Measurements from ENCODE around the gene RBM10. TPM values are rescaled to one million over a fixed set of nuclear protein-coding genes. Genes with fewer than 3 reads are reported as not detected.

The RBM10 gene
- total and polyA plus RNA-seq, 2 of the 13 experiments (the other 11 are each of a cell fraction or from before 2014, with no cell fraction given), result 15.9 to 43.1 TPM

DNA sequence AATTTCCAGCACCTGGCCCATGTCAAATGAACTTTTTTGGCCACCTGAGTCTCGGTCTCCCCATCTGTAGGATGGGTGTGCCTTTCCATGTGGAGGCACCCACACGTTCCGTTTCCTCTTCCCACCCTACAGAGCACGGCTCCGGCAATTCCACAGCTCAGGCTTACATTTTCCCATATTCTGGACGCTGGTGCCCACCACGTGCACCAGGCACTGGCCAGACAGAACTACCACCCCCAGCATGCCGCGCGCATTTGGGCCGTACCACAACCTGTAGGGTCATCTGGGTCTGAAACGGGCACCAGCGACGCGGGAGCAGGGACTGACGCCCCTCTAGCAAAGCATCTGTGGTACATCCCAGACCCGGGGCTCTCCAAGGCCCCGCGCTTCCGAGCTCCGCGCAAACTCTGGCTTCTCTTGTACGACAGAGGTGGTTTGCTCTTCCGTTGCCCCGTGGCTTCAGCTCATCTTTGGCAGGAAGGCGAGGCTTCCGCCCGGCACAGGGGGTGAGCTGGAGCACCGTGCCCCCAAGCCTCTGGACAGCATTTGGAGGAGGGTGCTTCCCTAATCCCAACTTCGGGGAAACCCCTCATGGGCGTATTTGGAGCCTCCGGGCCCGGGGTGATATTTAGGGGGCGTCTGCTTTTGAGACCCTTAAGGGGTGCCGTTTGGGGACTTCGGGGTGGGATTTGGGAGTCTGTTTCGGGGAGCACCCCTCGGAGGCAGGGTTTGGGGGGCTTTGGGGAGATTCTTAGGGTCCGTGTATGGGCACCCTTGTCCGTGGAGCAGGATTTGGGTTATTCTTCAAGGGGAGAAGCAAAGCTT is 45.6 kb downstream of the RBM10 start:
- WGBS (ENCODE audit: low lambda C conversion rate), result 11% methylated on average over 9 of the region's 40 CpGs
- H3K36me3 ChIP-seq (replicated peaks in 1 of 2; ENCODE audit: control insufficient read depth in 1 of 2, insufficient read depth in 2 of 2, low read length in 2 of 2), result peaks cover 0 to 1% of the 10 kb centered on the region in 2 experiments; a peak in 1 of 5 replicates
- FAIRE-seq, result peak; percentile 94
- H4K20me1 ChIP-seq (ENCODE audit: insufficient read depth, low read length), result no peaks in the 10 kb centered on the region
- H3K4me1 ChIP-seq (ENCODE audit: insufficient read depth, low read length), result peaks cover 27% of the 10 kb centered on the region
- peak overlapping the region; percentile 62 for H3K9ac ChIP-seq (ENCODE audit: insufficient read depth, low read depth, low read length)
- H2AFZ ChIP-seq (ENCODE audit: low read length), result no peak overlapping the region
- H3K79me2 ChIP-seq (ENCODE audit: insufficient read depth, low read length), result peaks cover 17% of the 10 kb centered on the region
- peak overlapping the region; percentile 30 for H3K27ac ChIP-seq (ENCODE audit: extremely low read length, insufficient read depth, low read length)
- CTCF ChIA-PET (ENCODE audit: low intra/inter-chr PET ratio, low total read pairs), result no interaction called here
- H3K9me3 ChIP-seq (ENCODE audit: low read length), result no peaks in the 10 kb centered on the region
- H3K4me2 ChIP-seq (ENCODE audit: low read depth, low read length), result peak overlapping the region; percentile 82
- no TSS peak for BruUV-seq (replicated peaks)
- intact Hi-C loops (cut with micrococcal nuclease; ENCODE audit: unreplicated experiment), result no loop called here
- H3K27me3 ChIP-seq (ENCODE audit: control insufficient read depth in 1 of 2, insufficient read depth in 2 of 2, low read length in 2 of 2), result no peaks in the 10 kb centered on the region; a peak in 1 of 5 replicates
- H3K4me3 ChIP-seq (replicated peaks in 1 of 3; ENCODE audit: insufficient read depth in 1 of 3, low read depth in 2 of 3, low read length in 3 of 3), result peak overlapping the region; percentile 60 to 71 (median 66); a peak in 5 of 6 replicates
- in situ Hi-C loops (cut with HindIII; ENCODE audit: extremely low pct_ligation_motif_present, low pct_unique_long_range_greater_than_20kb), result loop anchor here (5.0 kb wide), 2 partner anchors 197 to 332 kb away; no protein-coding TSS in a partner anchor
- POLR2A ChIA-PET, result interaction anchor here (0.9 to 2.8 kb wide), 6 partner anchors 27 to 333 kb away, joined by 3 to 17 read pairs (median 6); partner anchors contain the start of genes NDUFB11, RBM10 and USP11
- peak; percentile 87 for DNase-seq (ENCODE audit: low spot score)
- peak; percentile 88 for ATAC-seq
- TF ChIP-seq, protein P1, sequence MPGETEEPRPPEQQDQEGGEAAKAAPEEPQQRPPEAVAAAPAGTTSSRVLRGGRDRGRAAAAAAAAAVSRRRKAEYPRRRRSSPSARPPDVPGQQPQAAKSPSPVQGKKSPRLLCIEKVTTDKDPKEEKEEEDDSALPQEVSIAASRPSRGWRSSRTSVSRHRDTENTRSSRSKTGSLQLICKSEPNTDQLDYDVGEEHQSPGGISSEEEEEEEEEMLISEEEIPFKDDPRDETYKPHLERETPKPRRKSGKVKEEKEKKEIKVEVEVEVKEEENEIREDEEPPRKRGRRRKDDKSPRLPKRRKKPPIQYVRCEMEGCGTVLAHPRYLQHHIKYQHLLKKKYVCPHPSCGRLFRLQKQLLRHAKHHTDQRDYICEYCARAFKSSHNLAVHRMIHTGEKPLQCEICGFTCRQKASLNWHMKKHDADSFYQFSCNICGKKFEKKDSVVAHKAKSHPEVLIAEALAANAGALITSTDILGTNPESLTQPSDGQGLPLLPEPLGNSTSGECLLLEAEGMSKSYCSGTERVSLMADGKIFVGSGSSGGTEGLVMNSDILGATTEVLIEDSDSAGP (CRISPR knock-in tag; IDR thresholded peaks at IDR 0.05; ENCODE audit: borderline replicate concordance), result peak; percentile 31; the same call in 1 of the 2 replicates
- TF ChIP-seq, protein P2, sequence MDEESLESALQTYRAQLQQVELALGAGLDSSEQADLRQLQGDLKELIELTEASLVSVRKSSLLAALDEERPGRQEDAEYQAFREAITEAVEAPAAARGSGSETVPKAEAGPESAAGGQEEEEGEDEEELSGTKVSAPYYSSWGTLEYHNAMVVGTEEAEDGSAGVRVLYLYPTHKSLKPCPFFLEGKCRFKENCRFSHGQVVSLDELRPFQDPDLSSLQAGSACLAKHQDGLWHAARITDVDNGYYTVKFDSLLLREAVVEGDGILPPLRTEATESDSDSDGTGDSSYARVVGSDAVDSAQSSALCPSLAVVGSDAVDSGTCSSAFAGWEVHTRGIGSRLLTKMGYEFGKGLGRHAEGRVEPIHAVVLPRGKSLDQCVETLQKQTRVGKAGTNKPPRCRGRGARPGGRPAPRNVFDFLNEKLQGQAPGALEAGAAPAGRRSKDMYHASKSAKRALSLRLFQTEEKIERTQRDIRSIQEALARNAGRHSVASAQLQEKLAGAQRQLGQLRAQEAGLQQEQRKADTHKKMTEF (CRISPR knock-in tag; IDR thresholded peaks at IDR 0.05), result 0 out of 2 replicates have a peak, but pooled peaks have one; percentile 27
- TF ChIP-seq ZNF543 (CRISPR knock-in tag; IDR thresholded peaks at IDR 0.05), result peak; percentile 60; the same call in 1 of the 2 replicates
- peak; percentile 35; the same call in 1 of the 2 replicates for TF ChIP-seq ISL2 (CRISPR knock-in tag; IDR thresholded peaks at IDR 0.05)
- TF ChIP-seq SP4 (CRISPR knock-in tag; IDR thresholded peaks at IDR 0.05), result 0 out of 2 replicates have a peak, but pooled peaks have one; percentile 36
- no peak for TF ChIP-seq KLF13 (CRISPR knock-in tag; IDR thresholded peaks at IDR 0.05)
- TF ChIP-seq TBX2 (CRISPR knock-in tag; IDR thresholded peaks at IDR 0.05; ENCODE audit: borderline replicate concordance), result peak; percentile 44; the same call in 1 of the 2 replicates
- TF ChIP-seq GATAD1 (CRISPR knock-in tag; IDR thresholded peaks at IDR 0.05), result peak; percentile 36; the same call in 1 of the 2 replicates
- TF ChIP-seq, protein P3, sequence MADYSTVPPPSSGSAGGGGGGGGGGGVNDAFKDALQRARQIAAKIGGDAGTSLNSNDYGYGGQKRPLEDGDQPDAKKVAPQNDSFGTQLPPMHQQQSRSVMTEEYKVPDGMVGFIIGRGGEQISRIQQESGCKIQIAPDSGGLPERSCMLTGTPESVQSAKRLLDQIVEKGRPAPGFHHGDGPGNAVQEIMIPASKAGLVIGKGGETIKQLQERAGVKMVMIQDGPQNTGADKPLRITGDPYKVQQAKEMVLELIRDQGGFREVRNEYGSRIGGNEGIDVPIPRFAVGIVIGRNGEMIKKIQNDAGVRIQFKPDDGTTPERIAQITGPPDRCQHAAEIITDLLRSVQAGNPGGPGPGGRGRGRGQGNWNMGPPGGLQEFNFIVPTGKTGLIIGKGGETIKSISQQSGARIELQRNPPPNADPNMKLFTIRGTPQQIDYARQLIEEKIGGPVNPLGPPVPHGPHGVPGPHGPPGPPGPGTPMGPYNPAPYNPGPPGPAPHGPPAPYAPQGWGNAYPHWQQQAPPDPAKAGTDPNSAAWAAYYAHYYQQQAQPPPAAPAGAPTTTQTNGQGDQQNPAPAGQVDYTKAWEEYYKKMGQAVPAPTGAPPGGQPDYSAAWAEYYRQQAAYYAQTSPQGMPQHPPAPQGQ (CRISPR knock-in tag; IDR thresholded peaks at IDR 0.05; ENCODE audit: borderline replicate concordance), result no peak
- TF ChIP-seq KMT2B (CRISPR knock-in tag; IDR thresholded peaks at IDR 0.05), result peak; percentile 48; the same call in 1 of the 2 replicates
- TF ChIP-seq PHF8 (CRISPR knock-in tag; IDR thresholded peaks at IDR 0.05), result peak; percentile 55
- TF ChIP-seq, protein P4, sequence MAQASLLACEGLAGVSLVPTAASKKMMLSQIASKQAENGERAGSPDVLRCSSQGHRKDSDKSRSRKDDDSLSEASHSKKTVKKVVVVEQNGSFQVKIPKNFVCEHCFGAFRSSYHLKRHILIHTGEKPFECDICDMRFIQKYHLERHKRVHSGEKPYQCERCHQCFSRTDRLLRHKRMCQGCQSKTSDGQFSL (CRISPR knock-in tag; IDR thresholded peaks at IDR 0.05), result 0 out of 2 replicates have a peak, but pooled peaks have one; percentile 29
- TF ChIP-seq NONO (IDR thresholded peaks at IDR 0.05), result no peak
- TF ChIP-seq NONO (CRISPR knock-in tag; conservative IDR thresholded peaks at IDR 0.05), result peak; percentile 59; the same call in 1 of the 2 replicates
- no peak for TF ChIP-seq TCF12 (IDR thresholded peaks at IDR 0.05)
- TF ChIP-seq TCF12 (CRISPR knock-in tag; IDR thresholded peaks at IDR 0.05), result no peak
- TF ChIP-seq MIER3 (CRISPR knock-in tag; IDR thresholded peaks at IDR 0.05; ENCODE audit: borderline replicate concordance), result 0 out of 2 replicates have a peak, but pooled peaks have one; percentile 12
- no peak; the same call in 1 of the 2 replicates for TF ChIP-seq FOXA3 (CRISPR knock-in tag; IDR thresholded peaks at IDR 0.05)
- TF ChIP-seq ZNF615 (CRISPR knock-in tag; IDR thresholded peaks at IDR 0.05; ENCODE audit: borderline replicate concordance), result no peak

Data from HepG2 (cell line).